B cell (primary cell): Measurements from ENCODE around the gene EIF1AD. TPM values are rescaled to one million over a fixed set of nuclear protein-coding genes. Genes with fewer than 3 reads are reported as not detected.

ENCODE experiments used
- ATAC-seq: fragments of 200-7000 bp; cut with Tn5 transposase; one replicate; pipeline ENCODE4 v1.10.0; 2021; ENCODE audit warnings: low read depth, mild to moderate bottlenecking, moderate number of reproducible peaks, moderate library complexity
- CTCF ChIA-PET: fragments of 350-600 bp; sonication (Branson Sonifier 250); formaldehyde crosslinking; loops from one replicate; lab custom pipeline; 2021; ENCODE audit warnings: antibody characterized with exemption, inconsistent platforms; lab: Charles Lee
- POLR2A ChIA-PET: fragments of 350-600 bp; sonication (Branson Sonifier 250); formaldehyde crosslinking; loops from one replicate; lab custom pipeline; 2021; ENCODE audit warnings: antibody characterized with exemption; lab: Charles Lee
- DNase-seq: peaks from one replicate; pipeline ENCODE4 v3.0.0; 2013
- H2AFZ ChIP-seq: 2 replicates; pipeline ENCODE4 v1.6.1; 2012; ENCODE audit warnings: mild to moderate bottlenecking, low read depth, low read length; ENCODE audit not compliant: insufficient read depth, poor library complexity, severe bottlenecking
- H3K27ac ChIP-seq, 2 donors: 1 replicate in 1 of 2; 2 replicates in 1 of 2; pipeline ENCODE4 v1.5.1; 2012 to 2013; ENCODE audit warnings: low read length in 2 of 2, mild to moderate bottlenecking in 2 of 2, moderate library complexity in 1 of 2
- H3K27me3 ChIP-seq, 4 experiments: fragments of 200-600 bp in 1 of 4; sonication (generic) in 1 of 4; replicated peaks in 1 of 4; 1 replicate in 2 of 4; 2 replicates in 2 of 4; pipeline versions ENCODE4 v1.6.1 to v1.7.0; 2013 to 2016; ENCODE audit warnings: low read length in 3 of 4, mild to moderate bottlenecking in 2 of 4, mixed read lengths in 1 of 4, moderate library complexity in 1 of 4; ENCODE audit not compliant: insufficient read depth in 4 of 4, control insufficient read depth in 3 of 4; ENCODE audit errors: control extremely low read depth in 1 of 4
- H3K36me3 ChIP-seq, 2 experiments: replicated peaks in 1 of 2; 1 replicate in 1 of 2; 2 replicates in 1 of 2; pipeline versions ENCODE4 v1.6.1 to v1.7.1; 2013; ENCODE audit warnings: low read length in 1 of 2; ENCODE audit not compliant: insufficient read depth in 2 of 2, control insufficient read depth in 1 of 2; ENCODE audit errors: control extremely low read depth in 1 of 2, extremely low read depth in 1 of 2
- H3K4me1 ChIP-seq, 2 donors: fragments of 200-600 bp in 1 of 2; sonication (generic) in 1 of 2; 1 replicate in 1 of 2; 2 replicates in 1 of 2; pipeline versions ENCODE4 v1.5.1 to v1.6.1; 2013 to 2017; ENCODE audit warnings: low read length in 2 of 2; ENCODE audit not compliant: control insufficient read depth in 2 of 2, insufficient read depth in 2 of 2
- H3K4me2 ChIP-seq: replicated peaks from 2 replicates; pipeline ENCODE3; 2012; ENCODE audit warnings: mild to moderate bottlenecking, low read depth, low read length; ENCODE audit not compliant: poor library complexity, severe bottlenecking
- H3K4me3 ChIP-seq, 5 experiments: fragments of 200-600 bp in 1 of 5; sonication (generic) in 1 of 5; 1 replicate in 3 of 5; 2 replicates in 2 of 5; pipeline versions ENCODE4 v1.5.1 to v1.7.0; 2011 to 2016; ENCODE audit warnings: low read length in 4 of 5, mild to moderate bottlenecking in 4 of 5, low read depth in 2 of 5, control low read depth in 1 of 5, moderate library complexity in 1 of 5; ENCODE audit not compliant: insufficient read depth in 1 of 5; ENCODE audit errors: control extremely low read depth in 1 of 5, extremely low read depth in 1 of 5
- H3K79me2 ChIP-seq: fragments of 200-600 bp; sonication (generic); one replicate; pipeline ENCODE4 v1.6.0; 2016; ENCODE audit warnings: low read length; ENCODE audit not compliant: control insufficient read depth, insufficient read depth
- H3K9ac ChIP-seq: fragments of 200-600 bp; sonication (generic); 2 replicates; pipeline ENCODE4 v1.6.1; 2017; ENCODE audit warnings: mild to moderate bottlenecking, low read length, moderate library complexity
- H3K9me3 ChIP-seq, 3 donors: one replicate each; pipeline versions ENCODE4 v1.6.1 to v1.7.1; 2013; ENCODE audit warnings: low read length in 2 of 3; ENCODE audit not compliant: control insufficient read depth in 2 of 3, insufficient read depth in 1 of 3; ENCODE audit errors: control extremely low read depth in 1 of 3
- H4K20me1 ChIP-seq: 2 replicates; pipeline ENCODE4 v1.6.0; 2012; ENCODE audit warnings: mild to moderate bottlenecking, low read length; ENCODE audit not compliant: insufficient read depth, control insufficient read depth, poor library complexity, severe bottlenecking
- H3K27ac Mint-ChIP-seq: one replicate; pipeline ENCODE4 v1.8.0; 2021; ENCODE audit warnings: mixed read lengths
- H3K27me3 Mint-ChIP-seq: one replicate; pipeline ENCODE4 v1.8.0; 2021; ENCODE audit warnings: mixed read lengths
- H3K4me1 Mint-ChIP-seq: one replicate; pipeline ENCODE4 v1.8.0; 2021; ENCODE audit warnings: mixed read lengths
- H3K4me3 Mint-ChIP-seq: one replicate; pipeline ENCODE4 v1.8.0; 2021; ENCODE audit warnings: mixed read lengths
- H3K9me3 Mint-ChIP-seq: one replicate; pipeline ENCODE4 v1.8.0; 2022; ENCODE audit warnings: mixed read lengths; ENCODE audit not compliant: insufficient read depth
- CTCF ChIP-seq: fragments of 200-600 bp; IDR thresholded peaks from one replicate; pipeline ENCODE4 v1.8.0; 2022; ENCODE audit warnings: antibody characterized with exemption, mild to moderate bottlenecking
- EZH2 ChIP-seq: IDR thresholded peaks from 2 replicates; pipeline ENCODE4 v1.6.1; 2012; ENCODE audit warnings: borderline replicate concordance, low read depth, mild to moderate bottlenecking, moderate library complexity, low read length; ENCODE audit not compliant: insufficient read depth, poor library complexity, severe bottlenecking
- WGBS: methylation state at CpG from one replicate; pipeline ENCODE4 v1.1.5; 2013; ENCODE audit warnings: missing lambda C conversion rate; ENCODE audit not compliant: insufficient coverage; 5-methylcytosine and 5-hydroxymethylcytosine counted together
- intact Hi-C: fragments of 100-400 bp; cut with micrococcal nuclease; formaldehyde crosslinking; loops from one replicate; pipeline ENCODE4 v1.10.0; 2022
- polyA plus RNA-seq: library from polyadenylated mRNA; depleted of rRNA; stranded (reverse); fragments of >200 nt; gene quantifications from 2 replicates; pipeline ENCODE4 v1.2.3, GENCODE V29; 2012
- total RNA-seq, 2 donors: library from RNA; stranded (reverse); fragments of 120-200 nt in 1 of 2; gene quantifications; 1 replicate in 1 of 2; 2 replicates in 1 of 2; pipeline versions ENCODE4 v1.2.3 to v1.2.4, GENCODE V29; 2013 to 2022

Gene EIF1AD
- total and polyA plus RNA-seq, 2 donors (not counting 1 experiment from before 2014, with no cell fraction given) = 56.9 to 65.2 TPM

- no peaks in the 10 kb centered on the region for H3K79me2 ChIP-seq
- no peaks in the 10 kb centered on the region for H3K36me3 ChIP-seq
- H3K4me3 Mint-ChIP-seq = no peak overlapping the region
- no peak overlapping the region for H3K4me3 ChIP-seq
- ATAC-seq = no peak
- no peak overlapping the region for H3K4me2 ChIP-seq
- no peaks in the 10 kb centered on the region for H4K20me1 ChIP-seq
- no peaks in the 10 kb centered on the region for H3K9me3 Mint-ChIP-seq
- H3K4me1 ChIP-seq = peaks cover 0 to 7% of the 10 kb centered on the region in 2 donors
- no peak overlapping the region for H3K27ac Mint-ChIP-seq
- peaks cover 6% of the 10 kb centered on the region for H3K27me3 Mint-ChIP-seq
- peaks cover 9% of the 10 kb centered on the region for H3K4me1 Mint-ChIP-seq
- H3K27me3 ChIP-seq = peaks cover 0 to 18% (median 0%) of the 10 kb centered on the region in 4 experiments
- intact Hi-C loops = no loop called here
- CTCF ChIA-PET = interaction anchor here (1.0 to 1.4 kb wide), 3 partner anchors 20 to 158 kb away, joined by 3 read pairs; no protein-coding TSS in a partner anchor
- H2AFZ ChIP-seq = no peak overlapping the region
- no peak overlapping the region for H3K9ac ChIP-seq
- no peak overlapping the region for H3K27ac ChIP-seq
- POLR2A ChIA-PET = interaction anchor here (0.5 kb wide), 1 partner anchor 171 kb away, joined by 3 read pairs; no protein-coding TSS in a partner anchor
- no peak for TF ChIP-seq EZH2
- TF ChIP-seq CTCF = no peak
- 97% methylated on average over 81 of the region's 81 CpGs for WGBS
- no peak for DNase-seq
- H3K9me3 ChIP-seq = peaks cover 0 to under 1% (median 0%) of the 10 kb centered on the region in 3 donors
These were observed 40.5 kb upstream of the EIF1AD start for GRCh38 chr11:66042227-66042995.

GRCh38 chr11:66039765-66040164 lies 37.8 kb upstream of the EIF1AD start:
- Mint-ChIP-seq H3K4me3 (no peak overlapping the region), H3K9me3 (no peaks in the 10 kb centered on the region), H3K4me1 (peaks cover 2% of the 10 kb centered on the region), H3K27me3 (peaks cover 9% of the 10 kb centered on the region), H3K27ac (no peak overlapping the region)
- Histone ChIP-seq H3K36me3 (no peaks in the 10 kb centered on the region), H3K9me3 (peaks cover 0 to 10% (median 0%) of the 10 kb centered on the region in 3 donors), H3K4me1 (peaks cover 0 to under 1% of the 10 kb centered on the region in 2 donors), H3K79me2 (no peaks in the 10 kb centered on the region), H3K4me2 (no peak overlapping the region), H4K20me1 (no peaks in the 10 kb centered on the region), H3K9ac (no peak overlapping the region), H3K27me3 (peaks cover 0 to 8% (median 0%) of the 10 kb centered on the region in 4 experiments), H3K27ac (no peak overlapping the region), H3K4me3 (no peak overlapping the region), H2AFZ (no peak overlapping the region)
- ATAC-seq = no peak
- 97% methylated on average over 3 of the region's 3 CpGs for WGBS
- no peak for DNase-seq
- ChIA-PET POLR2A (no interaction called here), CTCF (no interaction called here)
- intact Hi-C loops = no loop called here
- TF ChIP-seq CTCF = no peak
- TF ChIP-seq EZH2 = no peak
